Measurements from ENCODE around the gene ARHGAP30. TPM values are rescaled to one million over a fixed set of nuclear protein-coding genes. Genes with fewer than 3 reads are reported as not detected.
"Not testable (repeated sequence)": the region's sequence is repeated elsewhere in the genome, so short reads cannot be mapped to it uniquely, and the experiment has no call there.

ARHGAP30 gene
- polyA plus RNA-seq, 3 donors = 2.3 to 10.8 (median 9.8) TPM

GRCh38 chr1:161074676-161075368 is 5.1 kb upstream of the ARHGAP30 start:
- no peak overlapping the region for H3K27ac ChIP-seq (ENCODE audit: low read depth, low read length)

GRCh38 chr1:161073474-161074121 is 3.9 kb upstream of the ARHGAP30 start:
- H3K27ac ChIP-seq (ENCODE audit: low read depth, low read length) = no peak overlapping the region
- 69 to 75% (median 70%) methylated on average over 7 of the region's 7 CpGs for WGBS, 3 donors

More at GRCh38 chr1:161074676-161075368, 5.1 kb upstream of the ARHGAP30 start:
- 76 to 81% (median 81%) methylated on average over 11 to 12 of the region's 12 CpGs for WGBS, 3 donors

GRCh38 chr1:161072751-161073449 is 3.2 kb upstream of the ARHGAP30 start:
- no peak overlapping the region for H3K27ac ChIP-seq (ENCODE audit: low read depth, low read length)
- 90 to 93% (median 93%) methylated on average over 19 of the region's 19 CpGs for WGBS, 3 donors

GRCh38 chr1:161071886-161072371 is 2.2 kb upstream of the ARHGAP30 start:
- WGBS, 3 donors = 46 to 62% (median 59%) methylated on average over 9 of the region's 9 CpGs

GRCh38 chr1:161070761-161071160 is 1.1 kb upstream of the ARHGAP30 start:
- no peak overlapping the region for H3K27ac ChIP-seq (ENCODE audit: low read depth, low read length)
- 93 to 100% (median 95%) methylated on average over 4 of the region's 4 CpGs for WGBS, 3 donors

More at GRCh38 chr1:161071886-161072371, 2.2 kb upstream of the ARHGAP30 start:
- H3K27ac ChIP-seq (ENCODE audit: low read depth, low read length) = no peak overlapping the region

- peak overlapping the region; percentile 63 for H3K27ac ChIP-seq (ENCODE audit: low read depth, low read length)
- 44 to 85% (median 63%) methylated on average over 9 of the region's 9 CpGs for WGBS, 3 donors
Observed at GRCh38 chr1:161069241-161069640, 450 bp downstream of the ARHGAP30 start.

- 42 to 73% (median 44%) methylated on average over 10 of the region's 10 CpGs for WGBS, 3 donors
- peak overlapping the region; percentile 63 for H3K27ac ChIP-seq (ENCODE audit: low read depth, low read length)
Observed at GRCh38 chr1:161068306-161069234, 1.1 kb downstream of the ARHGAP30 start.

GRCh38 chr1:161066694-161067093 is 3.0 kb downstream of the ARHGAP30 start:
- 68 to 75% (median 73%) methylated on average over 3 of the region's 3 CpGs for WGBS, 3 donors
- H3K27ac ChIP-seq (ENCODE audit: low read depth, low read length) = no peak overlapping the region

GRCh38 chr1:161065681-161066080 is 4.0 kb downstream of the ARHGAP30 start:
- H3K27ac ChIP-seq (ENCODE audit: low read depth, low read length) = not testable (repeated sequence)
- 93 to 95% (median 93%) methylated on average over 7 of the region's 7 CpGs for WGBS, 3 donors

GRCh38 chr1:161063936-161064335 is 5.8 kb downstream of the ARHGAP30 start:
- WGBS, 3 donors = 37 to 72% (median 70%) methylated on average over 6 of the region's 6 CpGs
- not testable (repeated sequence) for H3K27ac ChIP-seq (ENCODE audit: low read depth, low read length)

- H3K27ac ChIP-seq (ENCODE audit: low read depth, low read length) = no peak overlapping the region
- 91 to 96% (median 93%) methylated on average over 4 of the region's 4 CpGs for WGBS, 3 donors
Observed at GRCh38 chr1:161061419-161061818, 8.3 kb downstream of the ARHGAP30 start.

- 78 to 86% (median 85%) methylated on average over 6 of the region's 6 CpGs for WGBS, 3 donors
- H3K27ac ChIP-seq (ENCODE audit: low read depth, low read length) = no peak overlapping the region
Observed at GRCh38 chr1:161059293-161059692, 10.4 kb downstream of the ARHGAP30 start.

- H3K27ac ChIP-seq (ENCODE audit: low read depth, low read length) = no peak overlapping the region
- WGBS, 3 donors = 79 to 87% (median 79%) methylated on average over 7 of the region's 7 CpGs
Observed at GRCh38 chr1:161054805-161055204, 14.9 kb downstream of the ARHGAP30 start.

- WGBS, 3 donors = 78 to 88% (median 87%) methylated on average over 4 of the region's 4 CpGs
- H3K27ac ChIP-seq (ENCODE audit: low read depth, low read length) = no peak overlapping the region
Observed at GRCh38 chr1:161054232-161054631, 15.5 kb downstream of the ARHGAP30 start.

- 63 to 76% (median 75%) methylated on average over 3 of the region's 3 CpGs for whole genome bisulfite sequencing, 3 donors
- no peak overlapping the region for H3K27ac ChIP-seq (ENCODE audit: low read depth, low read length)
Observed at GRCh38 chr1:161052899-161053298, 16.8 kb downstream of the ARHGAP30 start.

GRCh38 chr1:161051219-161051618 is 18.5 kb downstream of the ARHGAP30 start:
- H3K27ac ChIP-seq (ENCODE audit: low read depth, low read length) = no peak overlapping the region
- 86 to 93% (median 92%) methylated on average over 10 of the region's 10 CpGs for WGBS, 3 donors

GRCh38 chr1:161048949-161049722 is 20.6 kb downstream of the ARHGAP30 start:
- WGBS, 3 donors = 79 to 95% (median 88%) methylated on average over 5 of the region's 5 CpGs
- no peak overlapping the region for H3K27ac ChIP-seq (ENCODE audit: low read depth, low read length)
